ENCODE results near the gene CHD1L. TPM values are rescaled to one million over a fixed set of nuclear protein-coding genes. Genes with fewer than 3 reads are reported as not detected.

CHD1L gene
- total and polyA plus RNA-seq, 2 experiments from 2014 or later, result 39.3 to 40.5 TPM

- peaks cover 31% of the 10 kb centered on the region for H3K36me3 ChIP-seq (ENCODE audit: low read depth)
Observed at GRCh38 chr1:147272042-147272441, 29.6 kb downstream of the CHD1L start.

GRCh38 chr1:147273409-147274336 is 31.2 kb downstream of the CHD1L start:
- Histone ChIP-seq H3K27me3 (replicated peaks; ENCODE audit: insufficient read depth) (no peaks in the 10 kb centered on the region), H3K4me1 (ENCODE audit: insufficient read depth) (peaks cover 17% of the 10 kb centered on the region), H3K79me2 (ENCODE audit: insufficient read depth) (no peaks in the 10 kb centered on the region), H3F3A (ENCODE audit: insufficient read depth) (peaks cover 24% of the 10 kb centered on the region), H3K9me2 (ENCODE audit: insufficient read depth) (no peaks in the 10 kb centered on the region), H2AFZ (peak overlapping the region; percentile 72), H3K27ac (peak overlapping the region; percentile 97), H3K4me2 (ENCODE audit: unreplicated experiment) (peak overlapping the region; percentile 93), H3K4me3 (peak overlapping the region; percentile 58), H3K9ac (peak overlapping the region; percentile 79), H4K20me1 (ENCODE audit: insufficient read depth) (no peaks in the 10 kb centered on the region), H3K9me3 (ENCODE audit: low read depth) (no peaks in the 10 kb centered on the region), H3K36me3 (ENCODE audit: low read depth) (peaks cover 21% of the 10 kb centered on the region)
- 18 to 19% methylated on average over 6 of the region's 6 CpGs for WGBS, 2 experiments (ENCODE audit: low coverage in 1 of 2, low lambda C conversion rate in 2 of 2, missing lambda C conversion rate in 2 of 2)
- peak; percentile 93 for DNase-seq
- no peak for TF ChIP-seq EZH2 (IDR thresholded peaks at IDR 0.05; ENCODE audit: insufficient read depth, poor library complexity, severe bottlenecking)
- in situ Hi-C loops (cut with MboI), result no loop called here

More at GRCh38 chr1:147272042-147272441, 29.6 kb downstream of the CHD1L start:
- Histone ChIP-seq H3K79me2 (ENCODE audit: insufficient read depth) (no peaks in the 10 kb centered on the region), H3K4me3 (no peak overlapping the region), H3K9me3 (ENCODE audit: low read depth) (no peaks in the 10 kb centered on the region), H3F3A (ENCODE audit: insufficient read depth) (peaks cover 24% of the 10 kb centered on the region), H3K27ac (peak overlapping the region; percentile 97), H3K27me3 (replicated peaks; ENCODE audit: insufficient read depth) (no peaks in the 10 kb centered on the region), H3K4me2 (ENCODE audit: unreplicated experiment) (no peak overlapping the region), H2AFZ (no peak overlapping the region), H3K9ac (no peak overlapping the region), H3K9me2 (ENCODE audit: insufficient read depth) (no peaks in the 10 kb centered on the region), H4K20me1 (ENCODE audit: insufficient read depth) (no peaks in the 10 kb centered on the region), H3K4me1 (ENCODE audit: insufficient read depth) (peaks cover 17% of the 10 kb centered on the region)
- WGBS, 2 experiments (ENCODE audit: low coverage in 1 of 2, low lambda C conversion rate in 2 of 2, missing lambda C conversion rate in 2 of 2), result 44 to 50% methylated on average over 3 of the region's 3 CpGs
- TF ChIP-seq EZH2phosphoT487 (IDR thresholded peaks at IDR 0.05; ENCODE audit: insufficient read depth, low read depth) (no peak), EZH2 (IDR thresholded peaks at IDR 0.05; ENCODE audit: insufficient read depth, poor library complexity, severe bottlenecking) (no peak)
- in situ Hi-C loops (cut with MboI), result no loop called here
- peak; percentile 5 for DNase-seq

GRCh38 chr1:147281950-147282349 is 39.5 kb downstream of the CHD1L start:
- in situ Hi-C loops (cut with MboI), result loop anchor here (25.0 kb wide), 1 partner anchor 355 kb away; no protein-coding TSS in a partner anchor
- TF ChIP-seq EZH2 (IDR thresholded peaks at IDR 0.05; ENCODE audit: insufficient read depth, poor library complexity, severe bottlenecking), result no peak
- no peak for TF ChIP-seq EZH2phosphoT487 (IDR thresholded peaks at IDR 0.05; ENCODE audit: insufficient read depth, low read depth)

GRCh38 chr1:147283011-147283410 is 40.5 kb downstream of the CHD1L start:
- no peak overlapping the region for H3K9ac ChIP-seq
- H2AFZ ChIP-seq, result no peak overlapping the region
- in situ Hi-C loops (cut with MboI), result loop anchor here (25.0 kb wide), 1 partner anchor 354 kb away; no protein-coding TSS in a partner anchor
- no peaks in the 10 kb centered on the region for H3K79me2 ChIP-seq (ENCODE audit: insufficient read depth)
- H3K9me3 ChIP-seq (ENCODE audit: low read depth), result no peaks in the 10 kb centered on the region
- no peak overlapping the region for H3K4me3 ChIP-seq
- H3K4me2 ChIP-seq (ENCODE audit: unreplicated experiment), result no peak overlapping the region
- peaks cover 57% of the 10 kb centered on the region for H3K36me3 ChIP-seq (ENCODE audit: low read depth)
- WGBS, 2 experiments (ENCODE audit: low coverage in 1 of 2, low lambda C conversion rate in 2 of 2, missing lambda C conversion rate in 2 of 2), result 14 to 16% methylated on average over 1 of the region's 1 CpG
- H4K20me1 ChIP-seq (ENCODE audit: insufficient read depth), result no peaks in the 10 kb centered on the region
- H3K9me2 ChIP-seq (ENCODE audit: insufficient read depth), result no peaks in the 10 kb centered on the region
- H3K27me3 ChIP-seq (replicated peaks; ENCODE audit: insufficient read depth), result no peaks in the 10 kb centered on the region
- H3K27ac ChIP-seq, result no peak overlapping the region
- H3F3A ChIP-seq (ENCODE audit: insufficient read depth), result no peaks in the 10 kb centered on the region
- no peaks in the 10 kb centered on the region for H3K4me1 ChIP-seq (ENCODE audit: insufficient read depth)
- TF ChIP-seq EZH2phosphoT487 (IDR thresholded peaks at IDR 0.05; ENCODE audit: insufficient read depth, low read depth) (no peak), EZH2 (IDR thresholded peaks at IDR 0.05; ENCODE audit: insufficient read depth, poor library complexity, severe bottlenecking) (no peak)
- DNase-seq, result no peak

More at GRCh38 chr1:147281950-147282349, 39.5 kb downstream of the CHD1L start:
- H3F3A ChIP-seq (ENCODE audit: insufficient read depth), result no peaks in the 10 kb centered on the region
- H3K4me1 ChIP-seq (ENCODE audit: insufficient read depth), result no peaks in the 10 kb centered on the region
- H3K36me3 ChIP-seq (ENCODE audit: low read depth), result peaks cover 50% of the 10 kb centered on the region
- H3K9me3 ChIP-seq (ENCODE audit: low read depth), result no peaks in the 10 kb centered on the region
- H3K27me3 ChIP-seq (replicated peaks; ENCODE audit: insufficient read depth), result no peaks in the 10 kb centered on the region
- H3K4me3 ChIP-seq, result no peak overlapping the region
- no peak overlapping the region for H3K9ac ChIP-seq
- no peak overlapping the region for H3K4me2 ChIP-seq (ENCODE audit: unreplicated experiment)
- H3K27ac ChIP-seq, result no peak overlapping the region
- no peaks in the 10 kb centered on the region for H3K9me2 ChIP-seq (ENCODE audit: insufficient read depth)
- no peaks in the 10 kb centered on the region for H3K79me2 ChIP-seq (ENCODE audit: insufficient read depth)
- DNase-seq, result no peak
- H4K20me1 ChIP-seq (ENCODE audit: insufficient read depth), result no peaks in the 10 kb centered on the region
- 98% methylated on average over 5 of the region's 5 CpGs for WGBS, 2 experiments (ENCODE audit: low coverage in 1 of 2, low lambda C conversion rate in 2 of 2, missing lambda C conversion rate in 2 of 2)
- H2AFZ ChIP-seq, result no peak overlapping the region
